ENCODE data around the gene MLLT10.

The MLLT10 gene

DNA sequence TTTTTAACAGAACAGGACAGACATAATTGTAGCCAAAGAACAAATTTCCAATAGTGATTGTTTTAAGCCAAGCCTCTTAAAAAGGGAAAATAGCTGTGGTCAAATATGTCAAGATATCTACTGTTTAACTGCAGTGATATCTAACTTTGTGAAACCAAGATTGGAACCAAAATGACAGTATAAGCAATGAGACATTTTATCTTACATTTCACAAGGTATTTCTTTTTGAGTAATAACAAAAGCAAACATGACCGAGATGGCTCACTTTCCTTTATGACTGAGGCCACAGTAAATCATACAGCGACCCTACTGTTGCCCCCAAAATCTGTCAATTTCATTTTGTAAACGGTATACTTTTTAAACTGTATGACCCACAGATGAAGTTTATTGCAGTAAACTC lies 215.8 kb downstream of the MLLT10 start:
- no peak for DNase-seq

DNA sequence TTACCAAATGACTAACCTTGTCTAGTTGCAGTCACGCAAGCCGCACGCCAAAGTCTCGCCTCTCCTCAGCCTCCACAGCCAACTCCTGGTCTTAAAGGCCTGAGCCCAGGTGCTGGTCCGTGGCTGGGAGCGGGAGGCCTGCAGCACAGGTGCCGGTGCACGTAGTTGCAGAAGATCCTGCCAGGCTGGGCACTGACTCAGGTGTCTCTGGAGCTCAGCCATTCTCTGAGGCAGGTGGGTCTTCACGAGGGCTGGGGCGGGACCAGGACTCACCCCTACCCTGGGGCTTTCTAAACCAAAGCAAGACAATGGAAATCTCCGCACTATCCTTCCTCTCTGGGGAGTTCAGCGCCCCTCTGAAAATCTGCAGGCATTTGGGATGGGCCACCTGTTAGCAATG lies 216.4 kb downstream of the MLLT10 start:
- no peak for DNase-seq

DNA sequence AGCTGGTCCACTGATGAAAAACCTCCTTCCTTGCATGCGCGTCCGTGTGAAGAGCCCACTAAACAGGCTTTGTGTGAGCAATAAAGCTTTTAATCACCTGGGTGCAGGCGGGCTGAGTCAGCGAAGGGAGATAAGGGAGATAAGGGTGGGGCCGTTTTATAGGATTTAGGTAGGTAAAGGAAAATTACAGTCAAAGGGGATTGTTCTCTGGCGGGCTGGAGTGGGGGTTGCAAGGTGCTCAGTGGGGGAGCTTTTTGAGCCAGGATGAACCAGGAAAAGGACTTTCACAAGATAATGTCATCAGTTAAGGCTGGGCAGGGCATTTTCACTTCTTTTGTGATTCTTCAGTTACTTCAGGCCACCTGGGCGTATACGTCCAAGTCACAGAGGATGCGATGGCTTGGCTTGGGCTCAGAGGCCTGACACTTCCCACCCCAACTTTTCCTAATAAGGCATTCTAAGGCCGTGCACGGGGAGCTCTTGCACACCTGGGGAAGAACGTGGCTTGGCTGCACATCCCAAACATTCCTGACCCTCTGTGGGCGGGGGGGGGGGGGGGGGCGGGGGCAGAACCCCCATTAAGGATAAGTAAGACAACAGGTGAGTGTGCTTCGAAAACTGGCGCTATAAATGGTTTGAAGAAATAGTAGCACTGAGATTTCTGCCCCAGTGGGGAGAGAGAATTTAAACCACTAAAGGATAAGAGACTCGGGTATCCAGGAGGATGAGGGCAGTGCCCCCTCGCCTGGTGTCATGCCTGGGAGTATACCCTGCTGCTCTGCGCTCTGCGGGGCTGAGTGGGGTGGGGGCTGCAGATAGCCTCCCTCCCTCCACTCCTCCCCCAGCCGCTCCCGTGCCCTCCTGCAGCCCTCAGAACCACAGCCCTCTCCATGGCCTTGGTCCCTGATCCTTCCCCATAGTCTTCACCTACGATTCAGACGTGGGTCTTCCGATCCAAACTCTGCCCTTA lies 217.6 kb downstream of the MLLT10 start:
- DNase-seq = no peak

DNA sequence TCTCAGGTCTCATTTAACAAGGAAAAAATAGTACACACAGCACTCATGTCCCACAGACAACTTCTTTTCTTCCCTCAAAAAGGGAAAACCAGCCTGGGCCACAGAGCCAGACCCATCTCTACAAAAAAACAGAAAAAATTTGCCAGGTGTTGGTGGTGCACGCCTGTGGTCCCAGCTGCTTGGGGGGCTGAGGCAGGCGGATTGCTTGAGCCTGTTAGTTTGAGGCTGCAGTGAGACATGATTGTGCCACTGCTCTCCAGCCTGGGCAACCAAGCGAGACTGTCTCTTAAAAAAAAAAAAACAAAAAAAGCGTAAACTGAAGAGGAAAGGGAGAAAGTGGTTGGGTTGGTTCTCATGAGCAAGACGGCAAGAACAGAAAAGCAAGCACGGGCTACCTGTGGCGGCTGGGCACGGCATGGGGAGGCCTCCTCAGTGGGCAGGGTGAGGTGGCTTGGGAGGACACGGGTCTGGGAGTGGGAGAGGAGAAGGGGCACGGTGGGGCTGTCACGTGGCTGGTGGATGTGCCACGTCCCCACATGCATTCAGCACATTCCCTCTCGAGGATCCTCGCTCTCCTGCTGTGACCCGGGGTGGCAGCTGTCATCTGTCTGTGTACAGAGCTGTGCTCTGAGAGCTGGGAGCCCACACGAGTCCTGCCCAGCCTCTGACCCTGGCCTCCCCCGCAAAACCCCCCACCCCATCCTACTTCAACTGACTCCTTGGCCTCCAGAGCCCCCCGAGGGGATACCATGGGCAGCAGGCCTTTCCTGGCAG lies 219.7 kb downstream of the MLLT10 start:
- no peak for DNase-seq

DNA sequence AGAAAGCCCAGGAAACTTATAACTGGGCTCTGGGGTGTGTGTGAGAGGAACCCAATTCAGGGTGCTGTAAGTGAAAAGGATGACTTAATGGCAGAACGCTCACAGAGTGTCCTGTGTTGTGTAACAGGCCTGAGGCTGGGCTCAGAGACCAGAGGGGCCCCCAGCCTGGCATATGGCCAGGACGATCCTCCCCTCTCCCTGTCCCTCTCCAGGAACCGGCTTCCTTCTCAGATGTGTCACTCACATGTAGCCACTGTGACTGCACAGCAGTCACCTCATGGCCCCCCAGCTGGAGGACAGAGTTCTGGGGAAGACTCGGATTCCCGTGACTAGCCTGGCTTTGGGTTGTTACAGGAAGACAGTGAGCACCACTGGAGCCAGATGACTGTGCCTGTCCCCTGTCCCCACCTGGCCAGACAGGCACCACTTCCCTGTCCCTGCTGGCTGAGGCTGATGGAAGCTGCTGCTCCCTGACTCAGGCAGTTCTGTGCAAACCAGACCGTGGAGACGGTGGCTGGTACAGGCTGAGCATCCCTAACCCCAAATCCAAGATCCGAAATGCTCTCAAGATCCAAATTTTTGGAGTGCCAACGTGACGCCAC lies 220.5 kb downstream of the MLLT10 start:
- DNase-seq = no peak

DNA sequence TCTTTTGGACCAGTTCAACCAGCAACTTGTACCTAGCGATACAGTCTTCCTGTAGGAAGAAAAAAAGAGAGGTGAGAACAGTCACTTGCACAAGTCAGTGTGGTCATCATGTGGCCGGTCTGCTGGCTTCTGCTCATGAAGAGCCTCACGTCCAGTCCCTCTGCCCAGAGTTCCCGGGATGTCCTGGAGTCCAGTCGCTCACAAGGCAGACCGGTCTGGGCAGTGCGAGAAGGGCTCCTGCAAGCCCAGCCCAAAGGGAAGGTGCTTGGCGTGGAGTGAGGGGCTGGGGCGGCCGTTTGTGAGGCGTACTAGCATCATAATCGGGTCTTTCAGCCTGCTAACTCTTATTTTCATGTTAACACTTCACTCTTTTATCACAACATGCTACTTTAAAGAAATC lies 222.7 kb downstream of the MLLT10 start:
- no peak for DNase-seq

DNA sequence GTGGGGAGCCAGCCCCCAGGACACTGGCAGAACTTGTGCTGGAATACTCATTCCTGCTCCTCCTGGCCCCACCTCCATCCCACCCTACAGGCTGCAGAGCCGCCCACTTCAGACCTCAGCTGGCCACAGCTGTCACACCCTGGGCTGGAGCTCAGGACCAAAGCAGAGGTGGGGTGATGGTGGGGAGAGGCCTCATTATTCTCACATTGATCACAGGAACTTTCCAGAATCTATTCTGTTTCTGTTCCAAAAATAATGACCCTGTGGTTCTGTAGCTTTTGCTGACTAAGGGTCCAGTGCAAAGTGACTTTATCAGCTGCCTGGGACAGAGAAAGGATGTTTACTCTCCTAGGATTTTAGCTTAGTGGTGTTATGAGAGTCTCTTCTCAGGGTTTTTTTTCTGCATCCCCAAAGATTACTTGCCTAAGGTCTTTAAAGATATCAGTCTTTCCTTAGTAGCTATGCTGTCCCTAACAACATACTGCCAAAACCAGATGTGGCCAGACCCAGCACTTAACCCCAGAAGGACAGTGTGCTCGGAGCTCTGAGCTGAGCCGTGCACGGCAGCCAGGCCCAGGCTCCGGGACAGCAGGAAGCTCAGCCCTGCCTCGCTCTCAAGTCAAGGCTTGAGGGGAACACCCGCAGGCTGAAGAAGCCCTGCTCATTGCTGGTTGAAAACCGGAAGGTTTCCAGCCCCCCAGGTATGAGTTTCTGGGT lies 223.3 kb downstream of the MLLT10 start:
- DNase-seq = no peak

DNA sequence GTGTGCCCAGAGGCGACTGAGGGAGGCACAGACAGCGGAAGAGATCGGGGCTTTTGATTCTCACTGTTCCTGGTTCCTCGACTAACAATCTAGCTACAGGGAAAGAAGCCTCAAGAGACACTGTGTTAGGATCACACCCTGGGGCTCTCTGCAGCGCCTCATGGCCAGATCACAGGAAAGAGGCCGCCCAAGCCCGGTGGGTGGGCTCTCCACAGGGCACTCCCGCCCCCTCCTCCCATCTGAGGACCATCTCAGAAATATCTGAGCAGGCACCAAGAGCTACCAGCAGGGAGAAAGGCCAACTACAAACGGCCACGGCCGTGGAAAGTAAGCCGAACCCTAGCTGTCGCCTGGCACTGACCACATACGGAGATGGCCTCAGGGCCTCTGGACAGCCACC lies 224.2 kb downstream of the MLLT10 start:
- DNase-seq = no peak

DNA sequence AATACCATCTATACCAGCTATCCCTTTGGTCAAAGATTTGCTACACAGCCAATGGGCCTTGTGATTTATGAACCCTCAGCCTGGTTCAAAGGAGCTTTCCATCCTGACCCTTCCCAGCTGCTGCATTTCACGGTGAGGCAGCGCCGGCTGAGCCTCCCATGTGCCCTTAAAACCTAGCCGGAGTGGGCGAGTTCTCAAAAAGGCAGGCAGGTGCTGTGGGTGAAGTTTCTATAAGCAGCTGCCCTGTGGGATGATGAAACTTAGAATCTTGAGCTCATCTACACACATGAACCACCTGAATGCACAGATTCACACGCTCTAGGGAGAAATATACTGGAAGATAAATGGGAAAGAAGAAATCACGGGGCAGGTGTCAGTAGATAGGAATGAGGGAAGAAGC lies 224.7 kb downstream of the MLLT10 start:
- no peak for DNase-seq

DNA sequence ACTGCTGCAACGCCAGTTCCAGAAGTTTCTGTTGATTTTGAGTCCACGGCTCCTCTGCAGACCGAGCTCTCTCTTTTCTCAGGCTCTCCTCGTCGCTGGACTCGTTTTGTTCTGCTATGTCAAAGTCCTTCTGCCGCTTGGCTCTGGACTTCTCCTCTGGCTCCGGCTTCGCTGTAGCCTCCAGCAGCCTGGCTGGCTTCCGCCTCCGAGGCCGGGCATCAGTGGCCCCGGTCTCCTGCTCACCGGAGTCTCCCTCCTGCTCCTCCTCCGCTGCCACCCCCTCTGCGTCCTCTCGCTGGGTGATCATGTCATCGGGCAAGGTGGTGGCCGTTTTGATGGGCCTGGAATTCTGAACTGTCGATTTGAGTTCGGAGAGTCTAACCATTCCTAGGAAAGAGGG lies 225.2 kb downstream of the MLLT10 start:
- DNase-seq = no peak

DNA sequence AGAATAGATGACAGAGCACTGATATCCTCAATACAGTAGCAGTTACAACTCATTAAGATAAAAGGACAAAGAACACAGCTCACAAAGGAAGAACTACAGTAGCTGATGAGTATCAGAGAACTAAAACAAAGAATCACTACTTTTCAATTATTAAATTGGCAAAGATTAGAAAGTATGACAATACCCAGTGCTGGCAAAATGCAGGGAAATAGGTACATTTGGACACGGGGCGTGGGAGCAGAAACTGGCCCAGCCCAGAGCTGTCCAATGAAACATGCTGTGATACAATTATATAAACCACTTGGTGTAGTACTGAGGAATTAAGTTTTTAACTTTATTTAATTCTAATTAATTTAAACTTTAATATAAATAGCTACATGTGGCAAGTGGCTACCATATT lies 226.3 kb downstream of the MLLT10 start:
- DNase-seq = no peak

DNA sequence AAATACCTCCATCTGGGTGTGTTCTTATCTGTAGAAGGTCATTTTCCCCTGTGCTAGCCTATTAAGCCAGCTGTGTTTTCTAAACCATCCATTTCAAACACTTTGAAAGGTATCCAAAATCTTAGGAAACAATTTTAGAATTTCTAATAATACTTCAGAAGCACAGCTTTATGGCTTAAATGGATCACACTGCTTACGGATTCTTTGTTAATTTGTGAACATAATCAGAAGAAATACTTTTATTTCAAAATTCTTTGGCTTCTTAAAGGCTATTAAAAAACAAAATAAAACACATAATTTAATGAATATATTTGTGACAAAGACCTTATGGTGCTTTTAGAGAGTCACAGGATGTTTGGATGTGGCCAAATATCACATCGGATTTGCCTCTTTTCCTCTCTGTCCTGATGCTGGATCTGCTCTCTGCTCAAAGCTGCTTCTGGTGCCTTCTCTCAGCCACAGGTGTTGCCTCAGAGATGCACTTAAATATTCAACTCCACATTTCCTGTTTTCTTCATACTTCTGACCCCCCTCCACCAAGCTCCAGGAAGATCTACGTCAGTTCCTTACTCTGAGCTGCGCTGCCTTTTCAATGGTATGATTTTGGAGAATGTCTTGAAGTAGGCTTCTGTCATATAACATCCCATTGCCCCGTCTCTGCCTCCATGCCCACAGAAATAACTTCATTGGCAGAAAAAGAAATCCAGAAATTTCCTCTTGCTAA lies 230.6 kb downstream of the MLLT10 start:
- DNase-seq = no peak

DNA sequence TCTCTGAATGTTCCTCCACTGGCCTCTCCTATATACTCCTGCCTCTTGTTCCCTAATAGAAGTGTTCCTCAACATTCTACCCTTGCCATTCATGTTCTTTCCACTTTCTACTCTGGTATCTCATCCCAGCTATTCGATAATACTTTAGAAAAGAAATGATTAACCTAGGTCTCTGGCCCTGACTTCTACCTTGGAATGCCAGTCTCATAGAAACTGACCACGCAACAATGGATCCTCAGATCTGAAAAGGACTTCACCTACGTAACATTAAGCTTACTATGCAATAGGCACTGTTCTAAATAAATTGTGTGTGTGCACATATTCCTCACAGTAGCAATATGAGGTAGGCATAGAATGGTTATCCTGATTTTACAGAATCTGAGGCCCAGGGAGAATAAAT lies 235.0 kb downstream of the MLLT10 start:
- DNase-seq = no peak

DNA sequence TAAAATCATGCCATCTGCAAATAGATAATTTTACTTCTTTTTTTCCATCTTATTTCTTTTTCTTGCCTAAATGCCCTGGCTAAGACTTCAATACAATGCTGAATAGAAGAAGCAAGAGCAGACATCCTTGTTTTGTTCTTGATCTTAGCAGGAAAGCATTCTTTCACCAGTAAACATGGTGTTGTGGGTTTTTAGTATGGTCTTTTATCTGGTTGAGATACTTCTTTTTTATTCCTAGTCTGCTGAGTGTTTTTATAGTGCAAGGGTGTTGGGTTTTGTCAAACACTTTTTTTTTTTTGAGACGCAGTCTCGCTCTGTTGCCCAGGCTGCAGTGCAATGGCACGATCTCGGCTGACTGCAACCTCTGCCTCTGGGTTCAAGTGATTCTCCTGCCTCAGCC lies 237.2 kb downstream of the MLLT10 start:
- DNase-seq = no peak

DNA sequence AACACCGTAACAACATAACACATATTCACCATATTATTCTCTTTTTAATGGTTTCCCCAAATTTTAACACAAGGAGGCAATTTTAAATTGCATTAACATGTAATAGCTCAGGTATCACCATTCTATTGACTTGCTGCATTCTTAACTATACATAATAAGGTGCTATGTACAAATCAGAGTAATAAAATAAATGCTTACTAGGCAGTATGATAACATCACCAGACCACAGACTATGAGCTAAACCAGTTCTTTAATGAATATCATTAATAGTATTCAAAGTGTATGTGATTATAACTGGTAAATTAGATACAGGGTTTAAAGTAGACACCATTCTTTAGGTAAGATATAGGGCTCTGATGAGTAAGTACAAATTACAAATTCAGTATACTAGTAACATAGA lies 242.9 kb downstream of the MLLT10 start:
- no peak for DNase-seq

DNA sequence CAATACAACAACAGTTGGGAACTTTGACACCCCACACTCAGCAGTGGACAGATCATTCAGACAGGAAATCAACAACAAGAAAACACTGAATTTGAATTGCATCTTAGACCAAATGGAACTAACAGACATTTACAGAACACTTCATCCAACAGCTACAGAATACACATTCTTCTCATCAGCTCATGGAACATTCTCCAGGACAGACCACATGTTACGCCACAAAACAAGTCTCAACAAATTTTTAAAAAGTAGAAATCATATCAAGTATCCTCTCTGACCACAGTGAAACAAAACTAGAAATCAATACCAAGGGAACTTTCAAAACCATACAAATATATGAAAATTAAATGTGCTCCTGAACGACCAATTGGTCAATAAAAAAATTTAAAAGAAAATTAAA lies 257.2 kb downstream of the MLLT10 start:
- DNase-seq = no peak

Data from activated gamma-delta T cell (primary cell).